ENCODE measurements around the gene CDK11A. TPM values are rescaled to one million over a fixed set of nuclear protein-coding genes. Genes with fewer than 3 reads are reported as not detected.
"Not testable (repeated sequence)": the region's sequence is repeated elsewhere in the genome, so short reads cannot be mapped to it uniquely, and the experiment has no call there.

The CDK11A gene
- total and polyA plus RNA-seq, 2 of the 8 experiments (the other 6 are each of a cell fraction or from before 2014, with no cell fraction given), result 15.0 to 45.6 TPM

- no peak for TF ChIP-seq JUN (IDR thresholded peaks at IDR 0.05; ENCODE audit: low read depth, low read length)
Observed at GRCh38 chr1:1703796-1704195, 20.4 kb downstream of the CDK11A start (continued).

GRCh38 chr1:1702506-1702905 lies 21.7 kb downstream of the CDK11A start:
- H2AK5ac ChIP-seq (ENCODE audit: low read depth, low read length); H3K18ac ChIP-seq (ENCODE audit: extremely low read depth, low read length); H3K4ac ChIP-seq (replicated peaks; ENCODE audit: insufficient read length, low read depth, low read length); H3K23me2 ChIP-seq (ENCODE audit: low read depth, low read length); H2BK12ac ChIP-seq (ENCODE audit: low read depth, low read length); H4K5ac ChIP-seq (ENCODE audit: insufficient read length, low read depth, low read length); H3K27me3 ChIP-seq (replicated peaks in 1 of 4; ENCODE audit: control insufficient read depth in 3 of 4, extremely low read depth in 1 of 4, insufficient read depth in 3 of 4, low read length in 3 of 4); H3K56ac ChIP-seq (replicated peaks; ENCODE audit: insufficient read length, low read depth, low read length); H3K23ac ChIP-seq (ENCODE audit: insufficient read length); H3K4me2 ChIP-seq (ENCODE audit: insufficient read depth in 1 of 2, low read depth in 2 of 2, low read length in 2 of 2); H3K27ac ChIP-seq (ENCODE audit: low read depth, low read length); H2BK5ac ChIP-seq (ENCODE audit: low read depth, low read length); H3K79me2 ChIP-seq (ENCODE audit: control insufficient read depth in 1 of 2, insufficient read depth in 2 of 2, low read length in 2 of 2); H3K79me1 ChIP-seq (ENCODE audit: low read depth, low read length); H3K14ac ChIP-seq (ENCODE audit: insufficient read length); H3K4me3 ChIP-seq (ENCODE audit: extremely low read depth in 1 of 4, insufficient read depth in 2 of 4, low read depth in 3 of 4, low read length in 4 of 4); H4K91ac ChIP-seq (replicated peaks; ENCODE audit: insufficient read length, low read length); H2BK15ac ChIP-seq (ENCODE audit: low read length); CTCF ChIA-PET (ENCODE audit: partially characterized antibody); H3K9ac ChIP-seq (replicated peaks in 1 of 4; ENCODE audit: extremely low read depth in 1 of 4, low read depth in 3 of 4, low read length in 3 of 4); FAIRE-seq; H3K9me3 ChIP-seq (ENCODE audit: insufficient read depth in 2 of 2, low read depth in 1 of 2, low read length in 1 of 2); POLR2A ChIA-PET (ENCODE audit: partially characterized antibody); H2BK120ac ChIP-seq (replicated peaks; ENCODE audit: low read depth, low read length); H2AFZ ChIP-seq (ENCODE audit: low read length); H2BK20ac ChIP-seq (ENCODE audit: low read length); H3K4me1 ChIP-seq (replicated peaks in 1 of 4; ENCODE audit: control insufficient read depth in 3 of 4, insufficient read depth in 4 of 4, low read length in 3 of 4); DNase-seq (ENCODE audit: low read depth in 1 of 2, low spot score in 2 of 2); H4K20me1 ChIP-seq (replicated peaks in 1 of 2; ENCODE audit: control insufficient read depth in 1 of 2, insufficient read depth in 2 of 2, low read length in 2 of 2); H4K8ac ChIP-seq (ENCODE audit: extremely low read depth, insufficient read depth, low read length): not testable (repeated sequence)
- 100% methylated on average over 2 of the region's 18 CpGs; no CpG with 5 or more reads in 1 of the 2 experiments for WGBS, 2 experiments (ENCODE audit: extremely low coverage in 1 of 2, insufficient coverage in 1 of 2, insufficient read length in 1 of 2, insufficient replicate concordance in 2 of 2, low coverage in 1 of 2, low lambda C conversion rate in 2 of 2, missing lambda C conversion rate in 1 of 2)
- H3K36me3 ChIP-seq (ENCODE audit: control insufficient read depth in 2 of 4, insufficient read depth in 4 of 4, low read length in 3 of 4), result peaks cover 0 to 17% (median 1%) of the 10 kb centered on the region in 4 experiments; a peak in 2 of 8 replicates
